K562 (cell line): ENCODE results near the gene SIRT2. TPM values are rescaled to one million over a fixed set of nuclear protein-coding genes. Genes with fewer than 3 reads are reported as not detected.

Source experiments
- ATAC-seq: fragments of 200-7000 bp; cut with Tn5 transposase; 3 replicates; pipeline ENCODE4 v1.9.1; 2020; ENCODE audit warnings: moderate library complexity
- BruUV-seq: library from RNA; stranded (reverse); fragments of 400-500 nt; replicated peaks from 2 replicates; lab custom pipeline; 2021; lab: Mats Ljungman, UMichigan
- CTCF ChIA-PET: fragments of 300-600 bp; formaldehyde crosslinking; extraction: SDS; loops from one replicate; lab custom pipeline; 2021; ENCODE audit warnings: low intra/inter-chr PET ratio; lab: Yijun Ruan, JAX
- POLR2A ChIA-PET: fragments of 300-600, 350-650 bp; sonication (Branson Sonifier 250); formaldehyde crosslinking; extraction: SDS; loops from one replicate; lab custom pipeline; 2021; ENCODE audit warnings: antibody characterized with exemption, inconsistent platforms; lab: Yijun Ruan, JAX
- DNase-seq, 4 experiments: peaks; one replicate each; pipeline versions ENCODE4 v3.0.0 to v3.0.0-alpha.2; 2011 to 2018; ENCODE audit warnings: low spot score in 3 of 4, mixed read lengths in 3 of 4; ENCODE audit errors: extremely low read depth in 1 of 4
- FAIRE-seq: peaks from 2 replicates; lab custom pipeline; 2011; peaks lifted over from hg19 to GRCh38; lab: Jason Lieb, UNC
- H2AFZ ChIP-seq: 2 replicates; pipeline ENCODE4 v1.6.0; 2011; ENCODE audit warnings: low read depth, low read length, control low read depth, inconsistent platforms
- H3K27ac ChIP-seq: fragments of 200-600 bp; 3 replicates; pipeline ENCODE4 v1.8.0; 2011; ENCODE audit warnings: low read depth, mild to moderate bottlenecking, control low read depth, inconsistent platforms, low read length, moderate library complexity, mixed read lengths; ENCODE audit errors: extremely low read depth
- H3K27me3 ChIP-seq, 2 experiments: fragments of 300-600 bp in 1 of 2; 2 replicates in 1 of 2; 3 replicates in 1 of 2; pipeline versions ENCODE4 v1.6.0 to v1.8.0; 2011; ENCODE audit warnings: inconsistent platforms in 2 of 2, low read length in 2 of 2, mild to moderate bottlenecking in 1 of 2, mixed read lengths in 1 of 2, moderate library complexity in 1 of 2; ENCODE audit not compliant: control insufficient read depth in 2 of 2, insufficient read depth in 2 of 2
- H3K36me3 ChIP-seq: fragments of 300-600 bp; 3 replicates; pipeline ENCODE4 v1.8.0; 2011; ENCODE audit warnings: mild to moderate bottlenecking, low read length, inconsistent platforms; ENCODE audit not compliant: control insufficient read depth, insufficient read depth
- H3K4me1 ChIP-seq, 2 experiments: fragments of 200-600 bp in 1 of 2; replicated peaks in 1 of 2; 2 replicates in 1 of 2; 3 replicates in 1 of 2; pipeline versions ENCODE4 v1.5.1 to v1.8.0; 2011; ENCODE audit warnings: inconsistent platforms in 2 of 2, low read length in 2 of 2, mild to moderate bottlenecking in 1 of 2, mixed read lengths in 1 of 2, moderate library complexity in 1 of 2; ENCODE audit not compliant: control insufficient read depth in 2 of 2, insufficient read depth in 2 of 2
- H3K4me2 ChIP-seq: 2 replicates; pipeline ENCODE4 v1.6.1; 2011; ENCODE audit warnings: low read length, control low read depth, inconsistent platforms, mixed read lengths; ENCODE audit not compliant: insufficient read depth
- H3K4me3 ChIP-seq: fragments of 200-600 bp; sonication (generic), shearing (Covaris generic); 2 replicates; pipeline ENCODE4 v1.5.1; 2016; ENCODE audit warnings: control low read depth, inconsistent platforms
- H3K79me2 ChIP-seq: fragments of 200-600 bp; 3 replicates; pipeline ENCODE4 v1.8.0; 2011; ENCODE audit warnings: low read length, inconsistent platforms; ENCODE audit not compliant: control insufficient read depth, insufficient read depth
- H3K9ac ChIP-seq, 2 experiments: 2 replicates each; pipeline versions ENCODE4 v1.6.0 to v1.6.1; 2011; ENCODE audit warnings: low read depth in 2 of 2, low read length in 2 of 2, control low read depth in 1 of 2, inconsistent platforms in 1 of 2, mild to moderate bottlenecking in 1 of 2, mixed read lengths in 1 of 2; ENCODE audit not compliant: insufficient read depth in 1 of 2
- H3K9me1 ChIP-seq: one replicate; pipeline ENCODE4 v1.6.0; 2011; ENCODE audit warnings: inconsistent platforms, mild to moderate bottlenecking, low read length, moderate library complexity; ENCODE audit not compliant: control insufficient read depth, insufficient read depth
- H3K9me3 ChIP-seq: replicated peaks from 2 replicates; pipeline ENCODE4 v1.5.1; 2011; ENCODE audit warnings: low read depth, low read length, inconsistent platforms; ENCODE audit not compliant: control insufficient read depth, insufficient read depth
- H4K20me1 ChIP-seq: replicated peaks from 2 replicates; pipeline ENCODE4 v1.6.1; 2011; ENCODE audit warnings: low read length, inconsistent platforms, mixed read lengths; ENCODE audit not compliant: control insufficient read depth, insufficient read depth
- ASH1L ChIP-seq: fragments of 450-650 bp; IDR thresholded peaks from 2 replicates; pipeline ENCODE4 v1.6.1; 2018; ENCODE audit warnings: borderline replicate concordance, mild to moderate bottlenecking, low read depth; ENCODE audit not compliant: partially characterized antibody
- CHD4 ChIP-seq: fragments of 200-600 bp; sonication (generic); IDR thresholded peaks from 3 replicates; pipeline ENCODE4 v1.6.1; 2012; ENCODE audit warnings: low read depth, mild to moderate bottlenecking, mixed read lengths, low read length, inconsistent platforms; ENCODE audit not compliant: insufficient read depth, insufficient replicate concordance, poor library complexity, severe bottlenecking
- FOSL1 ChIP-seq: fragments of 200-800 bp; sonication (Bioruptor generic); conservative IDR thresholded peaks from 2 replicates; pipeline ENCODE4 v1.6.1; 2016; ENCODE audit warnings: missing genetic modification characterization, missing compliant biosample characterization
- HMGN3 ChIP-seq: IDR thresholded peaks from 2 replicates; pipeline ENCODE4 v1.6.1; 2011; ENCODE audit warnings: borderline replicate concordance, low read depth, mild to moderate bottlenecking, mixed read lengths, low read length; ENCODE audit not compliant: insufficient read length; ENCODE audit errors: extremely low read depth
- MBD2 ChIP-seq: sonication (generic); IDR thresholded peaks from 2 replicates; pipeline ENCODE4 v1.6.1; 2016; ENCODE audit warnings: low read depth, borderline replicate concordance
- MEIS2 ChIP-seq: fragments of 450-650 bp; IDR thresholded peaks from 2 replicates; pipeline ENCODE4 v1.6.1; 2014; ENCODE audit warnings: mild to moderate bottlenecking; ENCODE audit not compliant: partially characterized antibody
- NCOA4 ChIP-seq: fragments of 450-650 bp; IDR thresholded peaks from 2 replicates; pipeline ENCODE4 v1.6.1; 2018; ENCODE audit warnings: mild to moderate bottlenecking; ENCODE audit not compliant: partially characterized antibody
- NRF1 ChIP-seq, 2 experiments: fragments of 450-650 bp; IDR thresholded peaks in 1 of 2; conservative IDR thresholded peaks in 1 of 2; 2 replicates each; pipeline ENCODE4 v1.6.1; 2014; ENCODE audit warnings: mild to moderate bottlenecking in 2 of 2
- POLR2A ChIP-seq: fragments of 450-650 bp; conservative IDR thresholded peaks from 2 replicates; pipeline ENCODE4 v1.6.1; 2016
- POLR2H ChIP-seq: IDR thresholded peaks from 2 replicates; pipeline ENCODE4 v1.6.1; 2016; ENCODE audit warnings: missing genetic modification characterization, low read depth, mild to moderate bottlenecking, control low read depth, missing compliant biosample characterization, moderate library complexity
- POU5F1 ChIP-seq: fragments of 150-350 bp; IDR thresholded peaks from 2 replicates; pipeline ENCODE4 v1.6.1; 2014; ENCODE audit warnings: borderline replicate concordance, low read length, low read depth, mild to moderate bottlenecking; ENCODE audit not compliant: partially characterized antibody
- XRCC5 ChIP-seq: fragments of 200-400 bp; formaldehyde crosslinking; IDR thresholded peaks from 2 replicates; pipeline ENCODE4 v1.6.1; 2017; ENCODE audit warnings: low read depth, mild to moderate bottlenecking, low read length
- ZC3H11A ChIP-seq: IDR thresholded peaks from 2 replicates; pipeline ENCODE4 v1.6.1; 2012; ENCODE audit warnings: low read depth, low read length, improper control_type of control experiment
- ZNF780A ChIP-seq: fragments of 250-450 bp; sonication (Bioruptor Pico); IDR thresholded peaks from 2 replicates; pipeline ENCODE4 v1.5.0; 2021; ENCODE audit warnings: mild to moderate bottlenecking
- ZZZ3 ChIP-seq: fragments of 450-650 bp; IDR thresholded peaks from 2 replicates; pipeline ENCODE4 v1.6.1; 2016; ENCODE audit warnings: antibody characterized with exemption, mild to moderate bottlenecking, moderate library complexity
- WGBS: fragments of 100-300 bp; shearing (Covaris generic); methylation state at CpG from one replicate; pipeline ENCODE4 v1.1.6; 2016; ENCODE audit warnings: low coverage, mixed read lengths; ENCODE audit not compliant: insufficient coverage; ENCODE audit errors: missing lambda C conversion rate; 5-methylcytosine and 5-hydroxymethylcytosine counted together
- in situ Hi-C: fragments of 300-500 bp; cut with MboI; formaldehyde crosslinking; loops from 4 replicates; pipeline ENCODE4 v1.15.0; 2018; ENCODE audit warnings: inconsistent platforms, mixed read lengths
- intact Hi-C: fragments of 100-400 bp; cut with micrococcal nuclease; formaldehyde crosslinking; loops from 2 replicates; pipeline ENCODE4 v1.14.2; 2022
- polyA plus RNA-seq, 8 experiments: library from polyadenylated mRNA; depleted of rRNA in 4 of 8; stranded (reverse) in 5 of 8; unstranded in 3 of 8; fragments of >200 nt; fragmentation: Nextera tagmentation in 2 of 8; fragmentation: Illumina TruSeq in 1 of 8; extraction: Ambion mirVana in 2 of 8; extraction: Trizol in 1 of 8; gene quantifications; 2 replicates each; pipeline versions ENCODE4 v1.2.1 to v1.2.3, GENCODE V29; 2011 to 2014; ENCODE audit warnings: inconsistent platforms in 1 of 8, missing spikeins in 1 of 8
- total RNA-seq, 7 experiments: library from RNA; depleted of rRNA in 6 of 7; stranded (reverse); fragments of >200 nt in 6 of 7; fragmentation: Illumina TruSeq in 2 of 7; extraction: Trizol in 2 of 7; gene quantifications; 2 replicates each; pipeline versions ENCODE4 v1.2.1 to v1.2.3, GENCODE V29; 2011 to 2021; ENCODE audit warnings: low replicate concordance in 1 of 7
- TF ChIP-seq, protein P1 (sequence below): sonication (generic); formaldehyde crosslinking; IDR thresholded peaks from 2 replicates; pipeline ENCODE4 v1.8.0; 2023; ENCODE audit warnings: mild to moderate bottlenecking, missing genetic modification reagents

SIRT2 gene
- total and polyA plus RNA-seq, 9 of the 15 experiments (the other 6 are each of a cell fraction or from before 2014, with no cell fraction given): 2.3 to 35.2 (median 22.9) TPM

DNA sequence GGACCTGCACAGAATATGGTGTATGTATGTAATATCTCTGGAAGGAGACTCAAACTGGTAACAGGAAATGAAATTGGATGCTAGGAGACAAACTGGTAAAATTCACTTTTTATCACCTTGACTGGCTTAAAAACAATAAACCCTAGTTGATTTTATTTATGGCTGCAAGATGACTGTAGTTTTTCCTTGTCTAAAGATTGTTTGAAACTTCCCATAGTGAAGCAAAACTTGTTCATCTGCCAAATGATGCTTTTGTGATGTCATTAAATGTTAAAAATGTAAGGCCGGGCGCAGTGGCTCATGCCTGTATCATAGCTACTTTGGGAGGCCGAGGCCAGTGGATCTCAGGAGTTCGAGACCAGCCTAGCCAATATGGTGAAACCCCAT, 65.3 kb downstream of the SIRT2 start:
- POLR2A ChIA-PET: interaction anchor here (0.6 to 2.1 kb wide), 8 partner anchors 10 to 355 kb away, joined by 3 to 7 read pairs (median 3); no protein-coding TSS in a partner anchor
- H3K4me3 ChIP-seq: no peak overlapping the region
- H3K9me1 ChIP-seq: no peaks in the 10 kb centered on the region
- no peak for ATAC-seq
- no TSS peak for BruUV-seq
- no peak overlapping the region for H3K9ac ChIP-seq
- TF ChIP-seq MEIS2 (no peak), NCOA4 (no peak), XRCC5 (no peak), POLR2A (no peak), NRF1 (conservative IDR thresholded peaks at IDR 0.05 in 1 of 2, IDR thresholded peaks at IDR 0.05 in 1 of 2) (no peak), POLR2H (no peak), ZC3H11A (no peak), ASH1L (no peak), POU5F1 (no peak), ZNF780A (CRISPR knock-in tag) (no peak), ZZZ3 (no peak), MBD2 (no peak), HMGN3 (no peak), FOSL1 (no peak), CHD4 (no peak)
- TF ChIP-seq, protein P1, sequence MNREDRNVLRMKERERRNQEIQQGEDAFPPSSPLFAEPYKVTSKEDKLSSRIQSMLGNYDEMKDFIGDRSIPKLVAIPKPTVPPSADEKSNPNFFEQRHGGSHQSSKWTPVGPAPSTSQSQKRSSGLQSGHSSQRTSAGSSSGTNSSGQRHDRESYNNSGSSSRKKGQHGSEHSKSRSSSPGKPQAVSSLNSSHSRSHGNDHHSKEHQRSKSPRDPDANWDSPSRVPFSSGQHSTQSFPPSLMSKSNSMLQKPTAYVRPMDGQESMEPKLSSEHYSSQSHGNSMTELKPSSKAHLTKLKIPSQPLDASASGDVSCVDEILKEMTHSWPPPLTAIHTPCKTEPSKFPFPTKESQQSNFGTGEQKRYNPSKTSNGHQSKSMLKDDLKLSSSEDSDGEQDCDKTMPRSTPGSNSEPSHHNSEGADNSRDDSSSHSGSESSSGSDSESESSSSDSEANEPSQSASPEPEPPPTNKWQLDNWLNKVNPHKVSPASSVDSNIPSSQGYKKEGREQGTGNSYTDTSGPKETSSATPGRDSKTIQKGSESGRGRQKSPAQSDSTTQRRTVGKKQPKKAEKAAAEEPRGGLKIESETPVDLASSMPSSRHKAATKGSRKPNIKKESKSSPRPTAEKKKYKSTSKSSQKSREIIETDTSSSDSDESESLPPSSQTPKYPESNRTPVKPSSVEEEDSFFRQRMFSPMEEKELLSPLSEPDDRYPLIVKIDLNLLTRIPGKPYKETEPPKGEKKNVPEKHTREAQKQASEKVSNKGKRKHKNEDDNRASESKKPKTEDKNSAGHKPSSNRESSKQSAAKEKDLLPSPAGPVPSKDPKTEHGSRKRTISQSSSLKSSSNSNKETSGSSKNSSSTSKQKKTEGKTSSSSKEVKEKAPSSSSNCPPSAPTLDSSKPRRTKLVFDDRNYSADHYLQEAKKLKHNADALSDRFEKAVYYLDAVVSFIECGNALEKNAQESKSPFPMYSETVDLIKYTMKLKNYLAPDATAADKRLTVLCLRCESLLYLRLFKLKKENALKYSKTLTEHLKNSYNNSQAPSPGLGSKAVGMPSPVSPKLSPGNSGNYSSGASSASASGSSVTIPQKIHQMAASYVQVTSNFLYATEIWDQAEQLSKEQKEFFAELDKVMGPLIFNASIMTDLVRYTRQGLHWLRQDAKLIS (CRISPR knock-in tag): no peak
- H3K9me3 ChIP-seq: no peaks in the 10 kb centered on the region
- WGBS: 97% methylated on average over 4 of the region's 4 CpGs
- peaks cover 10% of the 10 kb centered on the region for H3K79me2 ChIP-seq
- no peak overlapping the region for H3K4me2 ChIP-seq
- no peak overlapping the region for H2AFZ ChIP-seq
- CTCF ChIA-PET: no interaction called here
- peaks cover 46% of the 10 kb centered on the region for H3K36me3 ChIP-seq
- H3K27ac ChIP-seq: no peak overlapping the region
- DNase-seq: no peak
- peaks cover 11 to 26% of the 10 kb centered on the region in 2 experiments; a peak in 4 of 5 replicates for H3K4me1 ChIP-seq
- 0 out of 2 replicates have a peak, but pooled peaks cover 9% of the 10 kb centered on the region for H4K20me1 ChIP-seq
- in situ Hi-C loops: no loop called here
- no peaks in the 10 kb centered on the region for H3K27me3 ChIP-seq
- FAIRE-seq: no peak
- intact Hi-C loops: loop anchor here (5.0 kb wide), 2 partner anchors 97 to 98 kb away; partner anchors contain the start of genes MRPS12 and SARS2
